Measurements from ENCODE around the gene FN3KRP. TPM values are rescaled to one million over a fixed set of nuclear protein-coding genes. Genes with fewer than 3 reads are reported as not detected.

FN3KRP gene
- total and polyA plus RNA-seq, 2 of the 13 experiments (the other 11 are each of a cell fraction or from before 2014, with no cell fraction given) = 22.4 to 28.2 TPM

GRCh38 chr17:82751571-82752370 is 35.3 kb downstream of the FN3KRP start, which contains the start of gene TBCD (continued):
- TF ChIP-seq ZSCAN30 (CRISPR knock-in tag; IDR thresholded peaks at IDR 0.05) (no peak), THAP9 (CRISPR knock-in tag; IDR thresholded peaks at IDR 0.05; ENCODE audit: borderline replicate concordance) (peak; percentile 95), HNRNPL (IDR thresholded peaks at IDR 0.05; ENCODE audit: low read depth, low read length) (no peak), SPEN (CRISPR knock-in tag; IDR thresholded peaks at IDR 0.05; ENCODE audit: low read depth) (peak; percentile 93), SIX4 (CRISPR knock-in tag; IDR thresholded peaks at IDR 0.05) (no peak), ZNF354B (CRISPR knock-in tag; IDR thresholded peaks at IDR 0.05) (no peak), ZNF703 (CRISPR knock-in tag; IDR thresholded peaks at IDR 0.05; ENCODE audit: borderline replicate concordance) (no peak), ZNF879 (CRISPR knock-in tag; IDR thresholded peaks at IDR 0.05) (no peak), SNAPC2 (CRISPR knock-in tag; IDR thresholded peaks at IDR 0.05) (peak; percentile 81; the same call in 1 of the 2 replicates), SOX6 (IDR thresholded peaks at IDR 0.05) (no peak), SOX6 (CRISPR knock-in tag; IDR thresholded peaks at IDR 0.05) (peak; percentile 58; the same call in 1 of the 2 replicates), BCLAF1 (IDR thresholded peaks at IDR 0.05) (no peak), MXI1 (IDR thresholded peaks at IDR 0.05; ENCODE audit: borderline replicate concordance, low read depth, low read length) (peak; percentile 81; the same call in 2 of the 3 replicates), ZXDC (CRISPR knock-in tag; IDR thresholded peaks at IDR 0.05) (no peak), TCF7L2 (IDR thresholded peaks at IDR 0.05; ENCODE audit: low read depth, low read length) (no peak), NCOA1 (CRISPR knock-in tag; IDR thresholded peaks at IDR 0.05) (no peak), TARDBP (CRISPR knock-in tag; IDR thresholded peaks at IDR 0.05) (peak; percentile 86), ZBTB3 (CRISPR knock-in tag; IDR thresholded peaks at IDR 0.05; ENCODE audit: borderline replicate concordance, low read depth) (peak; percentile 45; the same call in 1 of the 2 replicates), JUN (CRISPR knock-in tag; IDR thresholded peaks at IDR 0.05) (peak; percentile 79; the same call in 1 of the 2 replicates), PHF21A (CRISPR knock-in tag; IDR thresholded peaks at IDR 0.05) (no peak), NBN (conservative IDR thresholded peaks at IDR 0.05) (no peak), ZFP90 (CRISPR knock-in tag; IDR thresholded peaks at IDR 0.05; ENCODE audit: borderline replicate concordance) (peak; percentile 72; the same call in 1 of the 2 replicates), HNRNPH1 (optimal IDR thresholded peaks at IDR 0.05; ENCODE audit: low read depth, low read length) (no peak)
